HG02623 (cell line): ENCODE results near the gene ZNF19.

Experiments
- ATAC-seq: cut with Tn5 transposase; IDR thresholded peaks from one replicate; pipeline ENCODE4 v1.9.1; 2021; ENCODE audit warnings: moderate library complexity; ENCODE audit not compliant: unreplicated experiment

ZNF19 gene

DNA sequence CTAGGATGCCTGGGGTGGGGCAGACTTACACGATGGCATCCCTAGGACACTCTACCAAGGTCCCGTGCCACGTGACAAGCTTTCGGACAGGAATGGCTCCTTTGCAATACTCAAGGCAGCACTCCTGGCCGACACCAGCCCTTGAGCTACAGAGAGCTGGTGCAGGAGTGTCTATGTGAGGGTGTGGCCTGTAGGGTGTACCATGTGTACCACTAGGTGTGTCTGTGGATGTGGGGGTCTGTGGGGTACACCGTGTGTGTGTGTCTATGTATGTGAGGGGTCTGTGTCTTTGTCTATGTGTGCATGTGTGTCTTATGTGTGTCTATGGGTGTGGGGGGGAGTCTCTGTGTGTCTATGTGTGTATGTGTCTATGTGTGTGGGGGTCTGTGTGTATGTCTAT is 45.4 kb downstream of the ZNF19 start:
- no peak for ATAC-seq

DNA sequence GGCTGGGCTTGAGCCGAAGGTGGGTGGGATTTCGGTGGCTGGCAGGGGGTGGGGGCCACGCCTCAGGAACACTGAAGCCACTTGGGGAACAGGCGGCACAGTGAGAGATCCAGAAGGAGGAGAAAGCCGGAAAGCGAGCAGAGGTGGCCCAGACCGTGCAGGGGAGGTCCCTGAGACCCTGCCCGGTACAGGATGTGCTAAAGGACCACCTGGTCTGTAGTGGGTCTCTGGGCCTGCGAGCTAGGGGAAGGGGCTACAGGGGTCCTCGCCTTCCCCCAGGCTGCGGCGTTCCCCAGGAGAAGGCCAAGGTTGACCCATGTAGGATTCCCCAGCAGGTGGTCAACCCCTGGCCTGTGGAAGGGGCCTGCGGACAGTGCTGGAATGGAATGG is 47.1 kb downstream of the ZNF19 start, which contains the start of gene TLE7:
TSS of gene TLE7 (minus strand) at position 4 of the 390 bp plus-strand sequence. CDS start 8,730 bp downstream, outside the sequence.
- no peak for ATAC-seq

DNA sequence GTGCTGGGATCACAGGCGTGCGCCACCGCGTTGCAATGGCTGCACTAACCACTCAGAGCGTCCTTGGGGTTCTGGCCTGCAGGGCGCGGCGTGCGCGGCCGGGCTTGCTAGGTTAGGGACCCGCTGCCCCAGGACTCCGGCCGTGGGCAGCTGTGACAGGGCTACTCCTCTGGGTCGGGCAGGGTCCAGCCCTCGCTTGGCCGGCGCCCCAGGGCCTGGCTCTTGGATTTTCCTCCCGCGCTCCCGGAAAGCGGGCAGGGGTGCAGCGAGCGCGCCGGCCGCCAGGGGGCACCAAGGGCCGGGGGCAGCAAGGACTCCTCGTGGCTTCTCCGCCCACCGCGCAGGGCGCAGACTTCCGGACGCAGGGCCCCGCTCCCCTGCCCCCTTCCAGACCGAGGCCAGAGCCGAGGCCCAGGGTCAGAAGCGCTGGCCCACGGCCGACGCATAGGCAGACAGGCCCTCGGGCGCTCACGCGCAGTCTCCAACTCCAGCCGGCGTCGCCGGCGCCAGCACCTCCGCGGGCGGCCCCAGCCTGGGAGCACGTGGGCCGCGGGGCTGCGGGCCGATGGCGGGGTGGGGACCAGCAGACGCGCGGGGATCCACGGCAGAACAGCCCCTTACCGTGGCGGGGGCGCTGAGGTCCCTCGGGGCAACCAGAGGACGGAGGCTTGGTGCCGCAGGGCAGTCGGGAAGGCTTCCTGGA is 47.6 kb downstream of the ZNF19 start:
- no peak for ATAC-seq

DNA sequence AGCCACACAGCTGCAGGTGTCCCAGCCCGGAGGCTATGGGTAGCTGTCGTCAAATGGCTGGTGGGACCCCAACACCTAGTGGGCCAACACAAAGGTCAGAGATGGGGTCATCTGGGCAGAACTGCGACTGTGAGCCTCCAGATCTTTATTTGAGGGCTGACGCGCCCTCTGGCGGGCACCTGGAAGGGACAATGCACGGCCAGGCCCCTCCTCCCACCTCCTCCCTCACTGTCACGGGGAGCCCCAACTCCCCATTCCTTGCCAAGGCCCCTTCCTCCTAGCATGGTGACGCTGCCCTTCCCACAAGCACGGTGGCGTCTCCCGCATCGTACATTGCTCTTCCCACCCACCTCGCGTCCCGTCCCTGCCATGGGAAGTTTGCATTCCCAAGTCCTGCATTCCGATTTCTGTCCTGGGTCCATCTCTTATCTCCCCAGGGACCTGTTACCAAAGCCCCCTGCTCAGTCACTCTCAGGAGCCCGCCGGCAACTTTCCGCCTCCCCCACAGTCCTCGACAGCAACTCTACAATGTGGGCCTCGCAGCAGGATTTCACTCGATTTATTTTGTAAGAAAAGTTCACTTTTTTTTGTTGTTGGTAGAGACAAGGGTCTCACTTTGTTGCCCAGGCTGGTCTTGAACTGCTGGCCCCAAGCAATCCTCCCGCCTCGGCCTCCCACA is 48.3 kb downstream of the ZNF19 start:
- ATAC-seq: no peak

DNA sequence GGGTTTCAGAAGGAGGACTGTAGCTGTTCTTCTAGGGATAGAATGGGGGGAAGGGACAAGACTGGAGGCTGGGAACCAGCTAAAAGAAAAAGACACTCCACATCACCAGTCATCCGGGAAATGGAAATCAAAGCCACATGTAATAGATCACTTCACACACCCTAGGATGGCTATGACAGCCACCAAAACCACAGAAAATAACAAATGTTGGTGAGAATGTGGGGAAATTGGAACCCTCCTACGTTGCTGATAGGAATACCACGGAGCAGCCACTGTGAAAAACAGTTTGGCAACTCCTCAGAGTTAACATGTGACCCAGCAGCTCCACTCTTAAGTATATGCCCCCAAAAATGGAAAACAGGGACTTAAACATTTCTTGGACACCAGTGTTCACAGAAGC is 49.6 kb downstream of the ZNF19 start:
- no peak for ATAC-seq

DNA sequence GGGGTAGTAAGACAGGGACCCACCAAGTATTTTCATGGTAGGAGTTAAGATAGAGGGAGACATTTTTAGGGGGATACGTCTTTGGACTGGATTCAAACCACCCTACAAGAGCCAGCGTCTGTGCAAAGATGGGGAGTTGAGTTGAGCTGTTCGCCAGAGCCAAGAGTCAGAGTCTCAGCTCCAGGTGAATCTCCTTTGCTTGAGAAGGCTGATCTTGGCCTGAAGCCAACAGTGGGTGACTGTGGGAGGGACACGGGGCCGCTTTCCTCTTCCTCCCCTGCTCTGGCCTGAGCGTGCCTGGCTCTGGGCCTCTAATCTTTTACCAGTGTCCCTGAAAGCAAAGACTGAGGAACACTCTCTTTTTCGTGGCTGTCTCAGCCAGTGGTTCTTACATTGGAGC is 52.7 kb downstream of the ZNF19 start:
- ATAC-seq: no peak

DNA sequence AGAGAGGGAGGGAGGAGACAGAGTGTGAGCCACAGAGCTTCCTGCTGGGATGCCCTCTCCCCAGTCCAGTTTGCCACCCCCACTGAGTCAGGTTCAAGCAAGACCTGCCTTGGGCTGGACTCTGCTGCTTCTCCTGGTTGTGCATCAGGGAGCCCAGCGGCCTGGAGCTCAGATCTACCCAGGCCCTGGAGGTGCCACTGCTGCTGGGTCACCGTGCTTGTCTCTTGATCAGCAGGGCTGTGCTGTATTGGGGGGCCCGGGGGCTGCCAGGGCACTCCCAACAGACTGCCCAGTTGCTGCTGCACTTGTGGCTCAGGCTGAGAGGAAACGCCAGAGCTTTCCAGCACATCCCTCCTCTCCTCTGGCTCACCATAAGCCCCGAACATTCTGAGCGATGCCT is 56.2 kb downstream of the ZNF19 start:
- no peak for ATAC-seq

DNA sequence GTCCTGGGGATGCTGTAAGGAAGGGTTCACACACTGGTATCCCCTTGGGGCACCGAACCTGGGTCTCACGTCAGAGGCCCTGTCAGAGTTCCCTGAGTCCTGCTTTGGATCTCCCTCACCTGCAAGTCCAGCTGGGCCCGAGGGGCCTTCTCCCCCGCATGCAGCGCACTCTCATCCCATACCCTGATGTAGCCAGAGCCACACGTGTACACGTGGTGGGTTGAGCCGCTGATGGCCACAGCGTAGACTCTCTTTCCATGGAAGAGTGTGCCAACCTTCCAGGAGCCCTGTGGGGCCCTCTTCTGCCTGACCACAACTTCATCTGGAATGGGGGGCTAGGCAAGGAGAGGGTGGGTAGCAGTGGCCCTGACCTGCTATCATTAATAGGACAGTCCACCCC is 57.1 kb downstream of the ZNF19 start:
- ATAC-seq: no peak

DNA sequence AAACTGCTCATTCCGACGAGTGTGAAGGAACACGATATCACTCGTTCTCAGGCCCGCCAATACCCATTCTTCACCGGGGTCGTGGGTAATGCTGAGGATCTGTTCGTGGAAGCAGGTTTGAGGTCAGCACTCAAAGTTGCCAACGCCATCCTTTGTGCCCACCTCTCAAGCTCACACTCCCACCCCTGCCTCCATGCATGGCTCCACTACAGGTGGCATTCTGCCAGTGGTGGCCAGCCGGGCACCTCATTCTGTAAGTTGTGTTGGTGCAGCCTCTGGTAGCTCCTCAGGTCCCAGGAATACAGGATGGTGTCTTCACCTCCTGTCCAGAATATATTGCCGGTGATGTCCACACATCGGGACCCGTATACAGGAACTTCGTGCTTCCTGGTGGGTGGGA is 57.9 kb downstream of the ZNF19 start:
- ATAC-seq: no peak

DNA sequence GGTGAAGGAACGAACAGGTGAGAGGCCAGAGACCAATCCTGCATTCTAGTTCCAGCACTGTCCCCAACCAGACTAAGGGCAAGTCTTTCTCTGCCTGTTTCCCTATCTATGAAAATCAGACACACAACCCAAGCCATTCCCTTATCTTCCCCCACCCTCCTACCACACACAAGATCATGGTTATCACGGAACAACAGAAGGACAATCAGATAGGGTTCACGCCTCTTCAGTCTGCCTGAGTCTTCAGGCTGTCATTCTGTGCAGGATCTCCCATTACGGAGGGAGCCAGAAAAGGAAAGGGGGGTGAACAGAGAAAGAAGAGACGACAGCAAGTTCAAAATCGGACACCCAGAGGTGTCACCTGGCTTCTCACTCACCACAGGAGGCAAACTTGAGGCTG is 58.4 kb downstream of the ZNF19 start:
- ATAC-seq: no peak

DNA sequence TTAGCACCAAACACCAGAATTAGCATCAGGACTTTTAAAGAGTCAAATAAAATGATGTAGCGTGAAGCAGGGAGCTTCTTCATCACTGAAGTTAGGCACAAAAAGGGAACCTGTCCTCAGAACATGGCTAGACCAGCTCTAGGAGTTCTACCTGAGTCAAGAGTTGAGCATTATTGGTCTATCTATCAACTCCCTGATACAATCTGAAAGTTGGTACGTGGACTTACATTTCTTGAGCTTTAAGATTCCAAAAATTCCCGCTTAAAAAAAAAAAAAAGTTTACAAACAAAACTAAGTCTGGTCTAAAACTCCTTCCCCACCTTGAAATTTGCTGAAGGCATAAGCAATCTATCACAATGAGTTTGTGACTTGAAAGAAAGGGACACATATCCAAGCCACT is 59.5 kb downstream of the ZNF19 start:
- no peak for ATAC-seq

DNA sequence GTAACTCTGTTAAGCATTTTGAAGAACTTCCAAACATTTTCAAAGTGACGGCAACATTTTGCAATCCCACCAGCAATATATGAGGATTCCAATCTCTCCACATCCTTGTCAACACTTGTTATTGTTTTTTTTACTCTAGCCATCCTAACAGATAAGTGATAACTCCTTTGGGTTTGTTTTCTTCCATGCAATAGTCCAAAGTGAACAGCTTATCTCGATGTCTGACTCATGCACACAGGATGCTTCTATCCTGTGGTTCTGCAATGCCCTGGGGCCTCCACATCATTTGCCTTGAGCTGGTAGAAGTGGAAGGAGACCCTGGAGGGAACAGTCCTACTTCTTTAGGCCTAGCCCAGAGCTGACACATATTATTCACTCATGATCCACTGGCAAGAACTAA is 60.2 kb downstream of the ZNF19 start:
- ATAC-seq: no peak

DNA sequence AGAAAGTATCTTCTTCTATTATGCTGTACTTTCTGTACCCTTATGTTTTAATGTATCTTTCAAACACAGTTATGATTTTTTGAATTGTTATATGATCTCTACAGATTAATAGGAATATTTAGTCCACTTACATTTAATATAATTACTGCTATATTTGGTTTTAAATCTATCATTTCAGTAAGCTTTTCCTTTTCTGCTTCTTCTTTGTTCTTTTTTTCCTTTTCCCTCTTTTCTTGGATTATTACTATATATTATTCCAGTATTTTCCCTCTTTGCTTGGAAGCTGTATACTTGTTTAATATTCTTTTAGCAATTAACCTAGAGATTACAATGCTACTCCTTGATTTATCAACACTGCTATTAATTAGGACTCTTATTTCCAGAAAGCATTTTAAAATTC is 60.7 kb downstream of the ZNF19 start:
- no peak for ATAC-seq

DNA sequence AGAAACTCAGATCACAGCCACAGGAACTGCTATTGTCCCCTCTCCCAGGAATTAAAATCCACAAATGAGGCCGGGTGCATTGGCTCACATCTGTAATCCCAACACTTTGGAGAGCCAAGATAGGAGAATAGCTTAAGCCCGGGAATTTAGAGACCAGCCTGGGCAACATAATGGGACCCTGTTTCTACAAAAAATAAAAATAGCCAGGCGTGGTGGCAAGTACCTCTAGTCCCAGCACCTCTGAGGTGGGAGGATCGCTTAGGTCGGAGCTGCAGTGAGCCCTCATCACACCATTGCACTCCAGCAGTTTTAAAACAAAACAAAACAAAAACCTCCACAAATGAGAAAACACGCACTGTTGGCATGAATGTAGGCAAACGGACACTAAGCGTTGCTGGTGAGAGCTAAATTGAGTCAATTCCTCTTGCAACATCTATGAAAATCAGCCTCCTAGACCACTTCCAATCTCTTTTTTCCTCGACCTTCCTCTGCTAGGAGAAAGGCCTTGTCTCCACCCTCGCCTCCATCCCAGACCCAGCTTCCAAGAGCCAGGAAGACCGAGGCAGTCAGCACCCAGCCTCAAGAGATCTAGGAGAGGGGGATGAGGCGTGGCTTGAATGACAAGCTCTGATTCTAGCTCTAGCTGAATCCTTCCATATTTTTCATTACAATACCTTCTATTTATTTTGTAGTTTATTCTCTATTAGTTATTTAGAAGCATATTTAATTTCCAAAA is 62.1 kb downstream of the ZNF19 start:
- no peak for ATAC-seq

DNA sequence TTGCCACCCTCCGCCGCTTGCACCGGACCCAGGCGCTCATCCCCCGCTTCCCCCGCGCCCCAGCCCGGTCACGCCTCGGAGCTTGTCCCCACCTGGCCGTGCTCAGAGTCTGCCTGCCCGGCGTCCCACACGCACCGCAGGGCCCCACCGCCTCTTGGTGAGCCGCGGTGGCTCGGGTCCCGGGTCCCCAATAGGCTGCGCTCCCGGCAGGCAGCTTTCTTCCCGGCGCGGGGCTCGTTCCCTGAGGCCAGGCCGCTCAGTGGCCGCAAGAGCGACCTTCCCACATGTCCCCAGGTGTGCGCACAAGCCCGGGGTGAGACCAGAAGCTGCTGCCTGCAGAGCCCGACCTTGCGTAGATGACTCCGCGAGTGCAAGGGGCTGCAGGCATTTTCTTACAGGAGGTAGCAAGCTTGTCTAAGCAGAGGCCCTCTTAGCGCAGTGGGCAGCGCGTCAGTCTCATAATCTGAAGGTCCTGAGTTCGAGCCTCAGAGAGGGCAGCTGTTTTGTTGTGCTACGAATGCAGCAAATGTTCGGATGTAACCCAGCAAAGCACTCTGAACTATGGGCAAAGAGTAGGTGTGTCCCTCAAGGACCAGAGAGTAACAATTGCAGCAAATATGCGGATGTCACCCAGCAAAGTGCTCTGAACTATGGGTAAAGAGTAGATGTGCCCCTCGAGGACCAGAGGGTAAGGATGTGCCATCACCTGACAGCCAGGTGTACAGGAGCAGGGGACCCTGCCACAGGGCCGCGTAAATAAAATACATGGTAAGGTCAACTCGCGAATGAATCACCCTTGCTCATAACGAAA is 62.9 kb downstream of the ZNF19 start:
- peak; percentile 56 for ATAC-seq

DNA sequence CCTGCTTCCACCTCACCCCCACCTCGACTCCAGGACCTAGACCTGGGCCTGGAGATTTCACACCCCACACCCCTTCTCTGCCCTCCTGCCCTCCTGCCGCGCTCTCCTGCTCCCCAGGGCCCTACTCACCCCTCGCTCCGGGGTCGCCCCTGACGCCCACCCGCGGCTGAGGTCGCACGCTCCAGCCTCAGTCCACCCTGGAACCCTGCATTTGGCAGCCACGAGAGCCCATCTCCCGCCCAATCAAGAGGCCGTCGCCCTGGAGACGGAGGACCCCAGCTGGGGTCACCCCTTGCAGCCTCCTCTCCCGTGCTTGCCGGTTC is 63.4 kb downstream of the ZNF19 start:
- ATAC-seq: no peak

DNA sequence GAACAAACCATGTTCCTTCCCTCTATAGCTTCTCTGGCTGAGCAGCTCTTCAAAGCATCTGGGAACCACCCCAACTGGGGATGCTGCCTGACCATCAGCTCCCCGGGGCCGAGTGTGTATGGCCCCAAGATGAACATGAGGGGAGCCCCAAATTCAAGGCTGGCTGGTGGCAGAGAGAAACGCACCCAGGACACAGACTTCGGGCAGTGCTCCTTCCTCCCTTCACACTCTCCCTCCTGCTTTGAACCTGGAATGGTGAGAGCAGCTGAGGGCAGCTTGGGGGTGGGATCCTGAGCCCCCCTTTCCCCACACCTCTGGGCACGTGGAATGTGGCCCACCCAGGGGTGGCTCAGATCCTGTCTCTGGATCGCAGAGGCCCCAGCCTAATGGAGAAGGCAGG is 64.5 kb downstream of the ZNF19 start:
- ATAC-seq: no peak

DNA sequence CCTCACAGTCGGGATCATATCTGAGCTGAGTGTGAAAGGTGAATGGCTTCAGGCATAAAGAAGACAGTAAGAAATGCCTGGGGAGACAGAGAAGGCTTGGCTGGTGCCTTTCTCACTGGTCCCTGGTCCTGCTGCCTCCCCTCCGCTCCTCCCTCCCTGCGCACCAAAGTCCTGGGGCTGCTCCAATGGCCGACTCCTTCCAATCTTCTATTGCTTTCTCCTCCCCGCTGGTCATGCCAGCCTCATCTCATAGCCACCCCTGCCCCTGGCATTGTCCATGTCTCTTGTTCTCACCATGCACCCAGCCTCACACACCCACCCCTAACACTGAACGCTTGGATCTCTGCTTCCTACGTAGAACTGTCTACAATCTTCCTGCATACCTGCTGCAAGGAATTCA is 65.3 kb downstream of the ZNF19 start:
- no peak for ATAC-seq
